Natural killer cell (primary cell): ENCODE results near the gene TMEM131. TPM values are rescaled to one million over a fixed set of nuclear protein-coding genes. Genes with fewer than 3 reads are reported as not detected.

Source experiments
- ATAC-seq, 3 donors: fragments of 150-1000 bp in 2 of 3; fragments of 200-7000 bp in 1 of 3; cut with Tn5 transposase; 1 replicate in 1 of 3; 2 replicates in 2 of 3; pipeline ENCODE4 v1.10.0; 2021; ENCODE audit warnings: mild to moderate bottlenecking in 2 of 3, moderate library complexity in 2 of 3
- DNase-seq, 2 donors: peaks; one replicate each; pipeline versions ENCODE4 v3.0.0 to v3.0.0-alpha.2; 2013 to 2021; ENCODE audit warnings: mixed read lengths in 1 of 2
- H3K27ac ChIP-seq: one replicate; pipeline ENCODE4 v1.5.1; 2013; ENCODE audit warnings: mild to moderate bottlenecking, low read length
- H3K27me3 ChIP-seq: one replicate; pipeline ENCODE4 v1.6.1; 2013; ENCODE audit warnings: low read length; ENCODE audit not compliant: control insufficient read depth, insufficient read depth
- H3K36me3 ChIP-seq: one replicate; pipeline ENCODE4 v1.6.1; 2013; ENCODE audit warnings: low read length; ENCODE audit not compliant: control insufficient read depth, insufficient read depth
- H3K4me1 ChIP-seq: one replicate; pipeline ENCODE4 v1.6.1; 2013; ENCODE audit warnings: low read length; ENCODE audit not compliant: control insufficient read depth, insufficient read depth
- H3K4me3 ChIP-seq: one replicate; pipeline ENCODE4 v1.5.1; 2013; ENCODE audit warnings: low read length
- H3K9me3 ChIP-seq: one replicate; pipeline ENCODE4 v1.6.1; 2013; ENCODE audit warnings: low read length; ENCODE audit not compliant: control insufficient read depth, insufficient read depth
- H3K27ac Mint-ChIP-seq, 2 donors: one replicate each; pipeline ENCODE4 v1.8.0; 2022; ENCODE audit warnings: mild to moderate bottlenecking in 2 of 2, mixed read lengths in 2 of 2, moderate library complexity in 1 of 2
- H3K27me3 Mint-ChIP-seq, 2 donors: one replicate each; pipeline ENCODE4 v1.8.0; 2022; ENCODE audit warnings: low read depth in 2 of 2, mixed read lengths in 2 of 2
- H3K36me3 Mint-ChIP-seq: one replicate; pipeline ENCODE4 v1.8.0; 2022; ENCODE audit warnings: mixed read lengths
- H3K4me1 Mint-ChIP-seq, 2 donors: one replicate each; pipeline ENCODE4 v1.8.0; 2022; ENCODE audit warnings: mixed read lengths in 2 of 2
- H3K4me3 Mint-ChIP-seq: one replicate; pipeline ENCODE4 v1.8.0; 2022; ENCODE audit warnings: mild to moderate bottlenecking, moderate library complexity, mixed read lengths
- H3K9me3 Mint-ChIP-seq, 2 donors: one replicate each; pipeline ENCODE4 v1.8.0; 2022; ENCODE audit warnings: mixed read lengths in 2 of 2
- WGBS: methylation state at CpG from one replicate; pipeline ENCODE4 v1.1.7; 2013; ENCODE audit warnings: missing lambda C conversion rate; ENCODE audit not compliant: insufficient coverage; 5-methylcytosine and 5-hydroxymethylcytosine counted together
- intact Hi-C: fragments of 100-400 bp; cut with micrococcal nuclease; formaldehyde crosslinking; loops from one replicate; pipeline ENCODE4 v1.14.2; 2022
- total RNA-seq, 4 donors: library from RNA; stranded (reverse); fragments of 120-200 nt in 1 of 4; gene quantifications; one replicate each; pipeline versions ENCODE4 v1.2.3 to v1.2.4, GENCODE V29; 2013 to 2022
- TF ChIP-seq, protein P1 (sequence below): fragments of 200-600 bp; IDR thresholded peaks from one replicate; pipeline ENCODE4 v1.8.0; 2022; ENCODE audit warnings: antibody characterized with exemption

Gene TMEM131
- total RNA-seq, 3 donors from 2014 or later (not counting 1 experiment from before 2014, with no cell fraction given) = 44.8 to 72.1 (median 67.1) TPM

DNA sequence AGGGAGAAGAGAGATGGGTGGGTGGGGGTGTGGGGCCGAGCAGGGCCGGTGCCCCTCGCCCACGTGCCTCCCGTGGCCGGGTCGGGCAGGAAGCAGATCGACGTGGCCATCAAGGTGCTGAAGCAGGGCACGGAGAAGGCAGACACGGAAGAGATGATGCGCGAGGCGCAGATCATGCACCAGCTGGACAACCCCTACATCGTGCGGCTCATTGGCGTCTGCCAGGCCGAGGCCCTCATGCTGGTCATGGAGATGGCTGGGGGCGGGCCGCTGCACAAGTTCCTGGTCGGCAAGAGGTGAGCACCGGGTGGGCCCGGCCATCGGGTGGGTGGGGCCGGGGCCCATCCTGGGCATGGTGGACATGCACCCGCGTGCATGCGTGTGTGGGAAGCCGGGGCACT is 260.6 kb downstream of the TMEM131 start:
- intact Hi-C loops = no loop called here
- no peak for DNase-seq
- Histone ChIP-seq H3K4me1 (peaks cover 69% of the 10 kb centered on the region), H3K9me3 (peaks cover 3% of the 10 kb centered on the region), H3K36me3 (peaks cover 89% of the 10 kb centered on the region), H3K27ac (no peak overlapping the region), H3K27me3 (no peaks in the 10 kb centered on the region), H3K4me3 (no peak overlapping the region)
- H3K36me3 Mint-ChIP-seq = peaks cover 8% of the 10 kb centered on the region
- no peaks in the 10 kb centered on the region for H3K27me3 Mint-ChIP-seq
- H3K4me3 Mint-ChIP-seq = no peak overlapping the region
- no peak for ATAC-seq
- peaks cover 42 to 68% of the 10 kb centered on the region in 2 donors for H3K4me1 Mint-ChIP-seq
- TF ChIP-seq, protein P1, sequence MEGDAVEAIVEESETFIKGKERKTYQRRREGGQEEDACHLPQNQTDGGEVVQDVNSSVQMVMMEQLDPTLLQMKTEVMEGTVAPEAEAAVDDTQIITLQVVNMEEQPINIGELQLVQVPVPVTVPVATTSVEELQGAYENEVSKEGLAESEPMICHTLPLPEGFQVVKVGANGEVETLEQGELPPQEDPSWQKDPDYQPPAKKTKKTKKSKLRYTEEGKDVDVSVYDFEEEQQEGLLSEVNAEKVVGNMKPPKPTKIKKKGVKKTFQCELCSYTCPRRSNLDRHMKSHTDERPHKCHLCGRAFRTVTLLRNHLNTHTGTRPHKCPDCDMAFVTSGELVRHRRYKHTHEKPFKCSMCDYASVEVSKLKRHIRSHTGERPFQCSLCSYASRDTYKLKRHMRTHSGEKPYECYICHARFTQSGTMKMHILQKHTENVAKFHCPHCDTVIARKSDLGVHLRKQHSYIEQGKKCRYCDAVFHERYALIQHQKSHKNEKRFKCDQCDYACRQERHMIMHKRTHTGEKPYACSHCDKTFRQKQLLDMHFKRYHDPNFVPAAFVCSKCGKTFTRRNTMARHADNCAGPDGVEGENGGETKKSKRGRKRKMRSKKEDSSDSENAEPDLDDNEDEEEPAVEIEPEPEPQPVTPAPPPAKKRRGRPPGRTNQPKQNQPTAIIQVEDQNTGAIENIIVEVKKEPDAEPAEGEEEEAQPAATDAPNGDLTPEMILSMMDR = no peak
- 95% methylated on average over 29 of the region's 29 CpGs for WGBS
- H3K9me3 Mint-ChIP-seq = no peaks in the 10 kb centered on the region
- no peak overlapping the region for H3K27ac Mint-ChIP-seq

DNA sequence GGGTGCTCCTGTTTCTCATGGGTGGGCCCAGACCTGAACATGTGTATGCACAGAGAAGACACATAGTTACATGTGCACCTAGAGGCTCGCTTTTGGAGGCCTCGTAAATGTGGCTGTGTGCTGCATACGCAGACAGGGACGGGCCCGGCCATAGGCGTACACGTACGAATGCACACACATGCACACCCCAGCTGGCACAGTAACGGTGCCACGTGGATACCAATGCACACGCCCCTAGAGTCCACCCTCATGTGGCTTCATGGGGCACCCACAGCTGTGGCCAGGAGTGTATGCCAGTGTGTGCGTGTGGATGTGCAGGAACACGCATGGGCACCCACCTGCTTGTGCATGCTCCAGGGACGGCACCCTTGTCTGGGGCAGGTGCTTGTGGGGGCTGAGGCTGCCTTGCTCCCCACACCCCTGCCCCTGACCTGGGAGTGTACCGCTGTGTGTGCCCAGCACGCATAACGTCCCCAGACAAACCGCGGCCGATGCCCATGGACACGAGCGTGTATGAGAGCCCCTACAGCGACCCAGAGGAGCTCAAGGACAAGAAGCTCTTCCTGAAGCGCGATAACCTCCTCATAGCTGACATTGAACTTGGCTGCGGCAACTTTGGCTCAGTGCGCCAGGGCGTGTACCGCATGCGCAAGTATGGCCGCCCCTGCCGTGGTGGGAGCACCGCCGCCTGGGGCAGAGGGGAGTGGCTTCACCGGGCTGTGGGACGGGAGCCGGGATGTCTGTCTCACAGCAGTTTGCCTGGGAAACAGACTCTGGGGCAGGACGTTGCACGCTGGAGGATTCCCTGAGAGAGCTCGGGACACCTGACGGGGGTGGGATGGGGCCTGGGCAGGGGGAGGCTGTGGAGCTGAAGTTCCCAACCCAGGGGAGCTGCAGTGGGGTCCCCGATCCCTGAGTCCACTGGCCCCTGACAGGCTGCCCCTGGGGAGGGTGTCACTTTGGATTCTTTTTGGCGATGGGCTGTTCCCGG is 261.4 kb downstream of the TMEM131 start:
- 96% methylated on average over 44 of the region's 44 CpGs for WGBS
- Mint-ChIP-seq H3K4me3 (no peak overlapping the region), H3K9me3 (no peaks in the 10 kb centered on the region), H3K27me3 (no peaks in the 10 kb centered on the region), H3K4me1 (peaks cover 49 to 68% of the 10 kb centered on the region in 2 donors), H3K27ac (peak overlapping the region in 1 of 2 donors; percentile 79), H3K36me3 (peaks cover 8% of the 10 kb centered on the region)
- TF ChIP-seq, protein P1 = no peak
- DNase-seq (peak in 1 of 2 donors; percentile 13), ATAC-seq (no peak)
- peaks cover 66% of the 10 kb centered on the region for H3K4me1 ChIP-seq
- intact Hi-C loops = no loop called here
- H3K27me3 ChIP-seq = no peaks in the 10 kb centered on the region
- peaks cover 88% of the 10 kb centered on the region for H3K36me3 ChIP-seq
- no peak overlapping the region for H3K27ac ChIP-seq
- peaks cover 6% of the 10 kb centered on the region for H3K9me3 ChIP-seq
- no peak overlapping the region for H3K4me3 ChIP-seq

DNA sequence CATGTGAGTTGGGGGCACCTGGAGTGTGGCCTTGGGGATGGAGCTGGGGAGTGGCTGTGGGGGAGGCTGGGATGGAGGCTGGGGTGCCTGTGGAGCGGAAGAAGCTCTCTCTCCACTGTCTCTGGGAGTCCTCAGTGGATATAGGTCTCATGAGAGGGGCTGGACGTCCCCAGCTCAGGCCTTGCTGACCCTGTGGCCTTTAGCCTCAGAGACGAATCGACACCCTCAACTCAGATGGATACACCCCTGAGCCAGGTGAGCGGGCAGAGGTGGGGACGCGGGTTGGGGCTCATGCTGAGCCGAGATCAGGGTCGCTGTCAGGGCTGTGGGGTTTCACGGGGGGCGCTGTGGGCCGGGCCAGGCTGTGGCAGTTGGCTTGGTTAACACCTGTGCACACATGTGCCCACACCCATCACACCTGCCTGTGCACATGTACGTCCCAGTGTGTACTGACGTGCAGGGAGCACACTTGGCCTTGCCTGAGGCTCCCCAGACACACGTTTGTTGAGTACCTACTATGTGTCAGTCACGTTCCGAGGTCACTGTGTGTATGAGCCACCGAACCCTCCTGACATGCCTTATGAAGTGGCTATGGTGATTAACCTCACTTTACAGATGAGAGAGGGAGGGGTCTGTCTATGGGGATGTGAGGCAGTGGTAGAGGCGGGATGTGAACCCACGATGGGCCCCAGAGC is 262.3 kb downstream of the TMEM131 start:
- Histone ChIP-seq H3K4me1 (peaks cover 64% of the 10 kb centered on the region), H3K9me3 (peaks cover 6% of the 10 kb centered on the region), H3K27ac (peak overlapping the region; percentile 14), H3K27me3 (no peaks in the 10 kb centered on the region), H3K4me3 (no peak overlapping the region), H3K36me3 (peaks cover 84% of the 10 kb centered on the region)
- intact Hi-C loops = no loop called here
- Mint-ChIP-seq H3K27me3 (no peaks in the 10 kb centered on the region), H3K4me1 (peaks cover 52 to 68% of the 10 kb centered on the region in 2 donors), H3K4me3 (no peak overlapping the region), H3K9me3 (no peaks in the 10 kb centered on the region), H3K27ac (peak overlapping the region; percentile 45 to 79), H3K36me3 (peaks cover 8% of the 10 kb centered on the region)
- WGBS = 61% methylated on average over 20 of the region's 20 CpGs
- TF ChIP-seq, protein P1 = no peak
- DNase-seq = no peak
- peak in 2 of 3 donors; percentile 22 to 32 for ATAC-seq
